H1 (cell line): Measurements from ENCODE around the gene INVS. TPM values are rescaled to one million over a fixed set of nuclear protein-coding genes. Genes with fewer than 3 reads are reported as not detected.

Experiments
- CTCF ChIA-PET: fragments of 300-600 bp; sonication (Branson Sonifier 250); formaldehyde crosslinking; loops from one replicate; lab custom pipeline; 2021; ENCODE audit not compliant: partially characterized antibody; lab: Charles Lee
- POLR2A ChIA-PET: fragments of 300-600 bp; sonication (Branson Sonifier 250); formaldehyde crosslinking; loops from one replicate; lab custom pipeline; 2021; ENCODE audit warnings: inconsistent platforms; ENCODE audit not compliant: partially characterized antibody; lab: Charles Lee
- DNase-seq, 2 experiments: peaks; one replicate each; pipeline versions ENCODE4 v3.0.0 to v3.0.0-alpha.2; 2010 to 2022; ENCODE audit warnings: low spot score in 2 of 2, low read depth in 1 of 2, mixed read lengths in 1 of 2
- FAIRE-seq: peaks from 2 replicates; lab custom pipeline; 2011; peaks lifted over from hg19 to GRCh38; lab: Jason Lieb, UNC
- H2AFZ ChIP-seq: 2 replicates; pipeline ENCODE4 v1.8.1; 2012; ENCODE audit warnings: low read length, inconsistent platforms
- H2AK5ac ChIP-seq: 2 replicates; pipeline ENCODE4 v1.6.1; 2013; ENCODE audit warnings: low read depth, low read length
- H2BK120ac ChIP-seq: replicated peaks from 2 replicates; pipeline ENCODE3; 2013; ENCODE audit warnings: low read depth, low read length, inconsistent platforms
- H2BK12ac ChIP-seq: 2 replicates; pipeline ENCODE4 v1.6.1; 2013; ENCODE audit warnings: low read depth, low read length
- H2BK15ac ChIP-seq: 2 replicates; pipeline ENCODE4 v1.6.1; 2013; ENCODE audit warnings: low read length
- H2BK20ac ChIP-seq: 2 replicates; pipeline ENCODE4 v1.6.1; 2013; ENCODE audit warnings: low read length
- H2BK5ac ChIP-seq: 2 replicates; pipeline ENCODE4 v1.6.1; 2013; ENCODE audit warnings: low read depth, low read length
- H3K14ac ChIP-seq: 2 replicates; pipeline ENCODE4 v1.6.1; 2013; ENCODE audit warnings: inconsistent platforms; ENCODE audit not compliant: insufficient read length
- H3K18ac ChIP-seq: 2 replicates; pipeline ENCODE4 v1.6.1; 2013; ENCODE audit warnings: low read length; ENCODE audit errors: extremely low read depth
- H3K23ac ChIP-seq: 2 replicates; pipeline ENCODE4 v1.6.1; 2013; ENCODE audit warnings: inconsistent platforms; ENCODE audit not compliant: insufficient read length
- H3K23me2 ChIP-seq: 2 replicates; pipeline ENCODE4 v1.6.1; 2013; ENCODE audit warnings: low read depth, low read length
- H3K27ac ChIP-seq: 2 replicates; pipeline ENCODE4 v1.6.1; 2011; ENCODE audit warnings: low read depth, low read length, inconsistent platforms
- H3K27me3 ChIP-seq, 4 experiments: replicated peaks in 1 of 4; 1 replicate in 1 of 4; 2 replicates in 3 of 4; pipeline versions ENCODE4 v1.6.1 to v1.8.1; 2011 to 2013; ENCODE audit warnings: low read length in 3 of 4, mild to moderate bottlenecking in 3 of 4, inconsistent platforms in 2 of 4, mixed read lengths in 2 of 4, moderate library complexity in 1 of 4; ENCODE audit not compliant: control insufficient read depth in 3 of 4, insufficient read depth in 3 of 4; ENCODE audit errors: extremely low read depth in 1 of 4
- H3K36me3 ChIP-seq, 4 experiments: 2 replicates each; pipeline versions ENCODE4 v1.6.1 to v1.8.1; 2011 to 2013; ENCODE audit warnings: mild to moderate bottlenecking in 4 of 4, low read length in 3 of 4, moderate library complexity in 2 of 4, control low read depth in 1 of 4, inconsistent platforms in 1 of 4; ENCODE audit not compliant: insufficient read depth in 4 of 4, control insufficient read depth in 2 of 4
- H3K4ac ChIP-seq: replicated peaks from 2 replicates; pipeline ENCODE3; 2013; ENCODE audit warnings: low read length, low read depth, mixed read lengths, inconsistent platforms; ENCODE audit not compliant: insufficient read length
- H3K4me1 ChIP-seq, 4 experiments: replicated peaks in 1 of 4; 1 replicate in 1 of 4; 2 replicates in 3 of 4; pipeline versions ENCODE4 v1.6.1 to v1.8.1; 2011 to 2013; ENCODE audit warnings: low read length in 3 of 4, inconsistent platforms in 2 of 4, mixed read lengths in 1 of 4; ENCODE audit not compliant: insufficient read depth in 4 of 4, control insufficient read depth in 3 of 4
- H3K4me2 ChIP-seq, 2 experiments: 2 replicates each; pipeline versions ENCODE4 v1.6.1 to v1.8.1; 2011 to 2013; ENCODE audit warnings: low read depth in 2 of 2, low read length in 2 of 2, control low read depth in 1 of 2, inconsistent platforms in 1 of 2, mild to moderate bottlenecking in 1 of 2; ENCODE audit not compliant: insufficient read depth in 1 of 2
- H3K4me3 ChIP-seq, 4 experiments: fragments of 200-600, 300-600 bp in 1 of 4; sonication (generic), shearing (Covaris generic), sonication (Bioruptor Twin) in 1 of 4; 2 replicates each; pipeline versions ENCODE4 v1.5.1 to v1.8.1; 2011 to 2016; ENCODE audit warnings: low read length in 4 of 4, low read depth in 3 of 4, control low read depth in 2 of 4, inconsistent platforms in 2 of 4, mild to moderate bottlenecking in 2 of 4, mixed read lengths in 1 of 4, moderate library complexity in 1 of 4; ENCODE audit not compliant: insufficient read depth in 2 of 4; ENCODE audit errors: extremely low read depth in 1 of 4
- H3K56ac ChIP-seq: replicated peaks from 2 replicates; pipeline ENCODE3; 2013; ENCODE audit warnings: low read depth, mild to moderate bottlenecking, mixed read lengths, low read length, inconsistent platforms; ENCODE audit not compliant: insufficient read length
- H3K79me1 ChIP-seq: 2 replicates; pipeline ENCODE4 v1.6.1; 2013; ENCODE audit warnings: low read depth, low read length, control low read depth
- H3K79me2 ChIP-seq, 2 experiments: 2 replicates each; pipeline versions ENCODE4 v1.6.1 to v1.8.1; 2012 to 2013; ENCODE audit warnings: low read length in 2 of 2, mild to moderate bottlenecking in 2 of 2, inconsistent platforms in 1 of 2; ENCODE audit not compliant: insufficient read depth in 2 of 2, control insufficient read depth in 1 of 2
- H3K9ac ChIP-seq, 4 experiments: replicated peaks in 1 of 4; 1 replicate in 1 of 4; 2 replicates in 3 of 4; pipeline versions ENCODE4 v1.6.1 to v1.8.1; 2011 to 2013; ENCODE audit warnings: low read depth in 3 of 4, low read length in 3 of 4, control low read depth in 2 of 4, mild to moderate bottlenecking in 2 of 4, moderate library complexity in 2 of 4, inconsistent platforms in 1 of 4; ENCODE audit errors: extremely low read depth in 1 of 4
- H3K9me3 ChIP-seq, 2 experiments: 2 replicates each; pipeline versions ENCODE4 v1.6.1 to v1.8.1; 2012 to 2013; ENCODE audit warnings: mild to moderate bottlenecking in 2 of 2, moderate library complexity in 2 of 2, control low read depth in 1 of 2, inconsistent platforms in 1 of 2, low read depth in 1 of 2, low read length in 1 of 2, mixed read lengths in 1 of 2; ENCODE audit not compliant: insufficient read depth in 2 of 2
- H4K20me1 ChIP-seq, 2 experiments: replicated peaks in 1 of 2; 2 replicates each; pipeline versions ENCODE3 to v1.8.1; 2011 to 2013; ENCODE audit warnings: inconsistent platforms in 2 of 2, low read length in 2 of 2, mild to moderate bottlenecking in 1 of 2; ENCODE audit not compliant: insufficient read depth in 2 of 2, control insufficient read depth in 1 of 2
- H4K5ac ChIP-seq: 2 replicates; pipeline ENCODE4 v1.6.1; 2013; ENCODE audit warnings: low read length, low read depth, mixed read lengths, inconsistent platforms; ENCODE audit not compliant: insufficient read length
- H4K8ac ChIP-seq: 2 replicates; pipeline ENCODE4 v1.8.0; 2013; ENCODE audit warnings: mild to moderate bottlenecking, moderate library complexity, low read length, inconsistent platforms; ENCODE audit not compliant: insufficient read depth; ENCODE audit errors: extremely low read depth
- H4K91ac ChIP-seq: replicated peaks from 2 replicates; pipeline ENCODE3; 2013; ENCODE audit warnings: low read length, mixed read lengths, inconsistent platforms; ENCODE audit not compliant: insufficient read length
- BRCA1 ChIP-seq: IDR thresholded peaks from 2 replicates; pipeline ENCODE4 v1.6.1; 2012; ENCODE audit warnings: low read depth, low read length, improper control_type of control experiment
- GABPA ChIP-seq: IDR thresholded peaks from 2 replicates; pipeline ENCODE4 v1.6.1; 2011; ENCODE audit warnings: mild to moderate bottlenecking, low read length, moderate library complexity, borderline replicate concordance; ENCODE audit not compliant: insufficient read depth
- RFX5 ChIP-seq: IDR thresholded peaks from 2 replicates; pipeline ENCODE4 v1.6.1; 2011; ENCODE audit warnings: low read depth, low read length, improper control_type of control experiment, borderline replicate concordance
- SIX5 ChIP-seq: IDR thresholded peaks from 2 replicates; pipeline ENCODE4 v1.6.1; 2011; ENCODE audit warnings: mild to moderate bottlenecking, low read depth, low read length
- SP1 ChIP-seq: IDR thresholded peaks from 2 replicates; pipeline ENCODE4 v1.6.1; 2011; ENCODE audit warnings: low read depth, low read length
- SRF ChIP-seq: IDR thresholded peaks from 2 replicates; pipeline ENCODE4 v1.6.1; 2011; ENCODE audit warnings: mild to moderate bottlenecking, low read depth, low read length, moderate library complexity
- WGBS, 2 experiments: shearing (Covaris generic) in 1 of 2; methylation state at CpG; one replicate each; pipeline versions ENCODE4 v1.1.6 to v1.1.7; 2013 to 2015; ENCODE audit warnings: low lambda C conversion rate in 2 of 2, mixed read lengths in 2 of 2, inconsistent platforms in 1 of 2, low coverage in 1 of 2, missing lambda C conversion rate in 1 of 2; ENCODE audit not compliant: insufficient replicate concordance in 2 of 2, insufficient coverage in 1 of 2, insufficient read length in 1 of 2; ENCODE audit errors: extremely low coverage in 1 of 2, missing lambda C conversion rate in 1 of 2; 5-methylcytosine and 5-hydroxymethylcytosine counted together
- polyA plus RNA-seq, 7 experiments: library from polyadenylated mRNA; depleted of rRNA in 3 of 7; stranded (reverse) in 5 of 7; unstranded in 2 of 7; fragments of >200 nt in 5 of 7; fragments of 200-250 nt in 2 of 7; gene quantifications; 1 replicate in 5 of 7; 2 replicates in 1 of 7; 4 replicates in 1 of 7; pipeline versions ENCODE4 v1.2.1 to v1.2.3, GENCODE V29; 2011 to 2013; ENCODE audit warnings: missing spikeins in 2 of 7, mixed read lengths in 2 of 7
- total RNA-seq: library from RNA; stranded (reverse); fragmentation: NEBNext Ultra II Directional; extraction: Animal tissue kit (Norgen Biotek cat#: 25700); gene quantifications from 2 replicates; pipeline ENCODE4 v1.2.1, GENCODE V29; 2021

Gene INVS
- total and polyA plus RNA-seq, 2 of the 8 experiments (the other 6 are each of a cell fraction or from before 2014, with no cell fraction given), result 4.1 to 6.9 TPM

DNA sequence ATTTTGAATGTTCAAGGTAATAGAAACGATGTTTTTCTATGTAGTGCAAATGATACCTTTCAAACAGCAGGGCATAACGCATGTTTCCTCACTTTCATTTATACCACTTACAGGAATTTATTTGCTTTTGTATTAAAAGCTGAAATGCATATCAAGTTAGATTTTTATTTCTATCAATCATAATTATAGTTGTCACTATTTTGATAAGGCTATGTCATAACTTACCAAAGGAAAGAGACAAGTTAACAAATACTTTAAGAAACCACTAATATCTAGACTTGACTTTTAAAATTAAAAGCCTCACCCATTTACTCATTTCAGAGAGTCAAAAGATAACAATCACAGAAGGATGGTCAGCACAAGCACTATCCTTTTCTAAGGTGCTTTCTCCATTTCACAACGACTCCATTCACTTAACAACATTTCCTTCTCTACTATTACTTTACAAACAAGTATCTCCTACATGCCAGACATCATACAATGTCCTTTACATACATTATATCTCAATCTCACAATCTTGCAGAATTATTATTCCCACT lies 12.9 kb upstream of the INVS start:
- no peak overlapping the region for H2BK20ac ChIP-seq
- no peak overlapping the region for H3K14ac ChIP-seq
- H3K27me3 ChIP-seq, result no peaks in the 10 kb centered on the region
- H3K56ac ChIP-seq, result no peak overlapping the region
- no peak overlapping the region for H3K23ac ChIP-seq
- FAIRE-seq (no peak), DNase-seq (no peak)
- no peak overlapping the region for H2BK120ac ChIP-seq
- H3K79me1 ChIP-seq, result no peaks in the 10 kb centered on the region
- no peak overlapping the region for H3K9ac ChIP-seq
- no peak overlapping the region for H3K18ac ChIP-seq
- no peak overlapping the region for H4K5ac ChIP-seq
- H3K4me2 ChIP-seq, result no peak overlapping the region
- no peaks in the 10 kb centered on the region for H3K36me3 ChIP-seq
- H4K20me1 ChIP-seq, result peaks cover 0 to 2% of the 10 kb centered on the region in 2 experiments
- peaks cover 0 to 61% of the 10 kb centered on the region in 2 experiments; a peak in 2 of 4 replicates for H3K79me2 ChIP-seq
- H2AFZ ChIP-seq, result no peak overlapping the region
- no peak overlapping the region for H3K4ac ChIP-seq
- H3K27ac ChIP-seq, result no peak overlapping the region
- no peak overlapping the region for H2BK5ac ChIP-seq
- H3K23me2 ChIP-seq, result no peaks in the 10 kb centered on the region
- no peak overlapping the region for H2AK5ac ChIP-seq
- no peak overlapping the region for H2BK15ac ChIP-seq
- CTCF ChIA-PET, result no interaction called here
- H3K4me3 ChIP-seq, result no peak overlapping the region
- WGBS, 2 experiments, result 88 to 100% methylated on average over 1 to 3 of the region's 3 CpGs
- POLR2A ChIA-PET, result no interaction called here
- peaks cover 0 to 6% (median 2%) of the 10 kb centered on the region in 4 experiments; a peak in 3 of 7 replicates for H3K4me1 ChIP-seq
- no peak overlapping the region for H4K91ac ChIP-seq
- H4K8ac ChIP-seq, result no peak overlapping the region
- H3K9me3 ChIP-seq, result no peaks in the 10 kb centered on the region
- H2BK12ac ChIP-seq, result no peak overlapping the region
- TF ChIP-seq BRCA1, result no peak
- no peak for TF ChIP-seq SP1
- TF ChIP-seq RFX5, result no peak
- no peak for TF ChIP-seq SIX5
- TF ChIP-seq GABPA, result no peak
- no peak for TF ChIP-seq SRF
